H1 (cell line): ENCODE results near the gene CEP72. TPM values are rescaled to one million over a fixed set of nuclear protein-coding genes. Genes with fewer than 3 reads are reported as not detected.

Experiments used
- CTCF ChIA-PET: fragments of 300-600 bp; sonication (Branson Sonifier 250); formaldehyde crosslinking; loops from one replicate; lab custom pipeline; 2021; ENCODE audit not compliant: partially characterized antibody; lab: Charles Lee
- POLR2A ChIA-PET: fragments of 300-600 bp; sonication (Branson Sonifier 250); formaldehyde crosslinking; loops from one replicate; lab custom pipeline; 2021; ENCODE audit warnings: inconsistent platforms; ENCODE audit not compliant: partially characterized antibody; lab: Charles Lee
- DNase-seq, 2 experiments: peaks; one replicate each; pipeline versions ENCODE4 v3.0.0 to v3.0.0-alpha.2; 2010 to 2022; ENCODE audit warnings: low spot score in 2 of 2, low read depth in 1 of 2, mixed read lengths in 1 of 2
- FAIRE-seq: peaks from 2 replicates; lab custom pipeline; 2011; peaks lifted over from hg19 to GRCh38; lab: Jason Lieb, UNC
- H2AFZ ChIP-seq: 2 replicates; pipeline ENCODE4 v1.8.1; 2012; ENCODE audit warnings: low read length, inconsistent platforms
- H2AK5ac ChIP-seq: 2 replicates; pipeline ENCODE4 v1.6.1; 2013; ENCODE audit warnings: low read depth, low read length
- H2BK120ac ChIP-seq: replicated peaks from 2 replicates; pipeline ENCODE3; 2013; ENCODE audit warnings: low read depth, low read length, inconsistent platforms
- H2BK12ac ChIP-seq: 2 replicates; pipeline ENCODE4 v1.6.1; 2013; ENCODE audit warnings: low read depth, low read length
- H2BK15ac ChIP-seq: 2 replicates; pipeline ENCODE4 v1.6.1; 2013; ENCODE audit warnings: low read length
- H2BK20ac ChIP-seq: 2 replicates; pipeline ENCODE4 v1.6.1; 2013; ENCODE audit warnings: low read length
- H2BK5ac ChIP-seq: 2 replicates; pipeline ENCODE4 v1.6.1; 2013; ENCODE audit warnings: low read depth, low read length
- H3K14ac ChIP-seq: 2 replicates; pipeline ENCODE4 v1.6.1; 2013; ENCODE audit warnings: inconsistent platforms; ENCODE audit not compliant: insufficient read length
- H3K18ac ChIP-seq: 2 replicates; pipeline ENCODE4 v1.6.1; 2013; ENCODE audit warnings: low read length; ENCODE audit errors: extremely low read depth
- H3K23ac ChIP-seq: 2 replicates; pipeline ENCODE4 v1.6.1; 2013; ENCODE audit warnings: inconsistent platforms; ENCODE audit not compliant: insufficient read length
- H3K23me2 ChIP-seq: 2 replicates; pipeline ENCODE4 v1.6.1; 2013; ENCODE audit warnings: low read depth, low read length
- H3K27ac ChIP-seq: 2 replicates; pipeline ENCODE4 v1.6.1; 2011; ENCODE audit warnings: low read depth, low read length, inconsistent platforms
- H3K27me3 ChIP-seq, 4 experiments: replicated peaks in 1 of 4; 1 replicate in 1 of 4; 2 replicates in 3 of 4; pipeline versions ENCODE4 v1.6.1 to v1.8.1; 2011 to 2013; ENCODE audit warnings: low read length in 3 of 4, mild to moderate bottlenecking in 3 of 4, inconsistent platforms in 2 of 4, mixed read lengths in 2 of 4, moderate library complexity in 1 of 4; ENCODE audit not compliant: control insufficient read depth in 3 of 4, insufficient read depth in 3 of 4; ENCODE audit errors: extremely low read depth in 1 of 4
- H3K36me3 ChIP-seq, 4 experiments: 2 replicates each; pipeline versions ENCODE4 v1.6.1 to v1.8.1; 2011 to 2013; ENCODE audit warnings: mild to moderate bottlenecking in 4 of 4, low read length in 3 of 4, moderate library complexity in 2 of 4, control low read depth in 1 of 4, inconsistent platforms in 1 of 4; ENCODE audit not compliant: insufficient read depth in 4 of 4, control insufficient read depth in 2 of 4
- H3K4ac ChIP-seq: replicated peaks from 2 replicates; pipeline ENCODE3; 2013; ENCODE audit warnings: low read length, low read depth, mixed read lengths, inconsistent platforms; ENCODE audit not compliant: insufficient read length
- H3K4me1 ChIP-seq, 4 experiments: replicated peaks in 1 of 4; 1 replicate in 1 of 4; 2 replicates in 3 of 4; pipeline versions ENCODE4 v1.6.1 to v1.8.1; 2011 to 2013; ENCODE audit warnings: low read length in 3 of 4, inconsistent platforms in 2 of 4, mixed read lengths in 1 of 4; ENCODE audit not compliant: insufficient read depth in 4 of 4, control insufficient read depth in 3 of 4
- H3K4me2 ChIP-seq, 2 experiments: 2 replicates each; pipeline versions ENCODE4 v1.6.1 to v1.8.1; 2011 to 2013; ENCODE audit warnings: low read depth in 2 of 2, low read length in 2 of 2, control low read depth in 1 of 2, inconsistent platforms in 1 of 2, mild to moderate bottlenecking in 1 of 2; ENCODE audit not compliant: insufficient read depth in 1 of 2
- H3K4me3 ChIP-seq, 4 experiments: fragments of 200-600, 300-600 bp in 1 of 4; sonication (generic), shearing (Covaris generic), sonication (Bioruptor Twin) in 1 of 4; 2 replicates each; pipeline versions ENCODE4 v1.5.1 to v1.8.1; 2011 to 2016; ENCODE audit warnings: low read length in 4 of 4, low read depth in 3 of 4, control low read depth in 2 of 4, inconsistent platforms in 2 of 4, mild to moderate bottlenecking in 2 of 4, mixed read lengths in 1 of 4, moderate library complexity in 1 of 4; ENCODE audit not compliant: insufficient read depth in 2 of 4; ENCODE audit errors: extremely low read depth in 1 of 4
- H3K56ac ChIP-seq: replicated peaks from 2 replicates; pipeline ENCODE3; 2013; ENCODE audit warnings: low read depth, mild to moderate bottlenecking, mixed read lengths, low read length, inconsistent platforms; ENCODE audit not compliant: insufficient read length
- H3K79me1 ChIP-seq: 2 replicates; pipeline ENCODE4 v1.6.1; 2013; ENCODE audit warnings: low read depth, low read length, control low read depth
- H3K79me2 ChIP-seq, 2 experiments: 2 replicates each; pipeline versions ENCODE4 v1.6.1 to v1.8.1; 2012 to 2013; ENCODE audit warnings: low read length in 2 of 2, mild to moderate bottlenecking in 2 of 2, inconsistent platforms in 1 of 2; ENCODE audit not compliant: insufficient read depth in 2 of 2, control insufficient read depth in 1 of 2
- H3K9ac ChIP-seq, 4 experiments: replicated peaks in 1 of 4; 1 replicate in 1 of 4; 2 replicates in 3 of 4; pipeline versions ENCODE4 v1.6.1 to v1.8.1; 2011 to 2013; ENCODE audit warnings: low read depth in 3 of 4, low read length in 3 of 4, control low read depth in 2 of 4, mild to moderate bottlenecking in 2 of 4, moderate library complexity in 2 of 4, inconsistent platforms in 1 of 4; ENCODE audit errors: extremely low read depth in 1 of 4
- H3K9me3 ChIP-seq, 2 experiments: 2 replicates each; pipeline versions ENCODE4 v1.6.1 to v1.8.1; 2012 to 2013; ENCODE audit warnings: mild to moderate bottlenecking in 2 of 2, moderate library complexity in 2 of 2, control low read depth in 1 of 2, inconsistent platforms in 1 of 2, low read depth in 1 of 2, low read length in 1 of 2, mixed read lengths in 1 of 2; ENCODE audit not compliant: insufficient read depth in 2 of 2
- H4K20me1 ChIP-seq, 2 experiments: replicated peaks in 1 of 2; 2 replicates each; pipeline versions ENCODE3 to v1.8.1; 2011 to 2013; ENCODE audit warnings: inconsistent platforms in 2 of 2, low read length in 2 of 2, mild to moderate bottlenecking in 1 of 2; ENCODE audit not compliant: insufficient read depth in 2 of 2, control insufficient read depth in 1 of 2
- H4K5ac ChIP-seq: 2 replicates; pipeline ENCODE4 v1.6.1; 2013; ENCODE audit warnings: low read length, low read depth, mixed read lengths, inconsistent platforms; ENCODE audit not compliant: insufficient read length
- H4K8ac ChIP-seq: 2 replicates; pipeline ENCODE4 v1.8.0; 2013; ENCODE audit warnings: mild to moderate bottlenecking, moderate library complexity, low read length, inconsistent platforms; ENCODE audit not compliant: insufficient read depth; ENCODE audit errors: extremely low read depth
- H4K91ac ChIP-seq: replicated peaks from 2 replicates; pipeline ENCODE3; 2013; ENCODE audit warnings: low read length, mixed read lengths, inconsistent platforms; ENCODE audit not compliant: insufficient read length
- CHD1 ChIP-seq: IDR thresholded peaks from 2 replicates; pipeline ENCODE4 v1.6.1; 2012; ENCODE audit warnings: low read depth, low read length, improper control_type of control experiment
- CHD2 ChIP-seq: IDR thresholded peaks from 2 replicates; pipeline ENCODE4 v1.6.1; 2012; ENCODE audit warnings: low read length, improper control_type of control experiment
- JUN ChIP-seq: IDR thresholded peaks from 2 replicates; pipeline ENCODE4 v1.6.1; 2011; ENCODE audit warnings: low read depth, mild to moderate bottlenecking, improper control_type of control experiment, low read length
- POLR2A ChIP-seq, 2 experiments: IDR thresholded peaks; 1 replicate in 1 of 2; 2 replicates in 1 of 2; pipeline ENCODE4 v1.6.1; 2011; ENCODE audit warnings: low read depth in 2 of 2, low read length in 2 of 2, mild to moderate bottlenecking in 2 of 2; ENCODE audit errors: control extremely low read depth in 1 of 2
- RBBP5 ChIP-seq: IDR thresholded peaks from 2 replicates; pipeline ENCODE4 v1.7.1; 2012; ENCODE audit warnings: low read depth, mild to moderate bottlenecking, inconsistent platforms, low read length, moderate library complexity, borderline replicate concordance
- RXRA ChIP-seq: IDR thresholded peaks from 2 replicates; pipeline ENCODE4 v1.6.1; 2011; ENCODE audit warnings: low read depth, mild to moderate bottlenecking, low read length, moderate library complexity; ENCODE audit not compliant: insufficient read depth
- SP1 ChIP-seq: IDR thresholded peaks from 2 replicates; pipeline ENCODE4 v1.6.1; 2011; ENCODE audit warnings: low read depth, low read length
- SP2 ChIP-seq: IDR thresholded peaks from 2 replicates; pipeline ENCODE4 v1.6.1; 2012; ENCODE audit warnings: mild to moderate bottlenecking, low read length, inconsistent platforms
- SP4 ChIP-seq: IDR thresholded peaks from 2 replicates; pipeline ENCODE4 v1.6.1; 2012; ENCODE audit warnings: low read length, inconsistent platforms
- SRF ChIP-seq: IDR thresholded peaks from 2 replicates; pipeline ENCODE4 v1.6.1; 2011; ENCODE audit warnings: mild to moderate bottlenecking, low read depth, low read length, moderate library complexity
- TAF1 ChIP-seq: IDR thresholded peaks from 2 replicates; pipeline ENCODE4 v1.6.1; 2011; ENCODE audit warnings: mild to moderate bottlenecking, low read depth, low read length
- TBP ChIP-seq: IDR thresholded peaks from 2 replicates; pipeline ENCODE4 v1.6.1; 2011; ENCODE audit warnings: low read depth, low read length, improper control_type of control experiment
- TCF12 ChIP-seq: IDR thresholded peaks from 2 replicates; pipeline ENCODE4 v1.6.1; 2011; ENCODE audit warnings: low read depth, mild to moderate bottlenecking, low read length
- WGBS, 2 experiments: shearing (Covaris generic) in 1 of 2; methylation state at CpG; one replicate each; pipeline versions ENCODE4 v1.1.6 to v1.1.7; 2013 to 2015; ENCODE audit warnings: low lambda C conversion rate in 2 of 2, mixed read lengths in 2 of 2, inconsistent platforms in 1 of 2, low coverage in 1 of 2, missing lambda C conversion rate in 1 of 2; ENCODE audit not compliant: insufficient replicate concordance in 2 of 2, insufficient coverage in 1 of 2, insufficient read length in 1 of 2; ENCODE audit errors: extremely low coverage in 1 of 2, missing lambda C conversion rate in 1 of 2; 5-methylcytosine and 5-hydroxymethylcytosine counted together
- polyA plus RNA-seq, 7 experiments: library from polyadenylated mRNA; depleted of rRNA in 3 of 7; stranded (reverse) in 5 of 7; unstranded in 2 of 7; fragments of >200 nt in 5 of 7; fragments of 200-250 nt in 2 of 7; gene quantifications; 1 replicate in 5 of 7; 2 replicates in 1 of 7; 4 replicates in 1 of 7; pipeline versions ENCODE4 v1.2.1 to v1.2.3, GENCODE V29; 2011 to 2013; ENCODE audit warnings: missing spikeins in 2 of 7, mixed read lengths in 2 of 7
- total RNA-seq: library from RNA; stranded (reverse); fragmentation: NEBNext Ultra II Directional; extraction: Animal tissue kit (Norgen Biotek cat#: 25700); gene quantifications from 2 replicates; pipeline ENCODE4 v1.2.1, GENCODE V29; 2021

CEP72 gene
- total and polyA plus RNA-seq, 2 of the 8 experiments (the other 6 are each of a cell fraction or from before 2014, with no cell fraction given), result 13.1 to 19.6 TPM

DNA sequence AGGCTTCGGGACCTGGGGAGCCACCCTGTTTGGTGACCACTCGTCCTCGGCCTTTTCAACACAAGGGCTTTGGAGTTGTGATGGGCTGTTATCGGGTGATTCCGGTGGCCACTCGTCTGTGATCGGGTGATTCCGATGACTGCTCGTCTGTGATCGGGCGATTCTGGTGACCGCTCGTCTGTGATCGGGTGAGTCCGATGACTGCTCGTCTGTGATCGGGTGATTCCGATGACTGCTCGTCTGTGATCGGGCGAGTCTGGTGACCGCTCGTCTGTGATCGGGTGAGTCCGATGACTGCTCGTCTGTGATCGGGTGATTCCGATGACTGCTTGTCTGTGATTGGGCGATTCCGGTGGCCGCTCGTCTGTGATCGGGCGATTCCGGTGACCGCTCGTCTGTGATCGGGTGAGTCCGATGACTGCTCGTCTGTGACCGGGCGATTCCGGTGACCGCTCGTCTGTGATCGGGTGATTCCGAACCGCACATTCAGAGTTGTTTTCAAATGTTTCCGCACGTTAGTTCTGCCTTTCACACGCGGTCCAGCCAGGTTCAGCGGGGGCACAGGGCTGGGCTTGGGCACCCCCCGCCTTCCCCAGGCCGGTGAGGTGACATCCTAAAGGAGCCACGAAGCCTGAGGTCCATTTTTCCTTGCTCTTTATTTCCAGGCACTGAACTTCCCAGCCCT is 50.8 kb downstream of the CEP72 start:
- Histone ChIP-seq H3K36me3 (peaks cover 7 to 44% (median 16%) of the 10 kb centered on the region in 4 experiments; a peak in 7 of 8 replicates), H4K5ac (no peak overlapping the region), H3K4me2 (no peak overlapping the region), H3K9ac (no peak overlapping the region), H3K18ac (no peak overlapping the region), H3K79me1 (peaks cover 6% of the 10 kb centered on the region), H3K27me3 (no peaks in the 10 kb centered on the region; a peak in 1 of 7 replicates), H3K14ac (no peak overlapping the region), H2AFZ (no peak overlapping the region), H2BK5ac (no peak overlapping the region), H2BK120ac (no peak overlapping the region), H3K27ac (no peak overlapping the region), H4K20me1 (peaks cover 2 to 16% of the 10 kb centered on the region in 2 experiments), H3K56ac (no peak overlapping the region), H2BK20ac (no peak overlapping the region), H4K8ac (no peak overlapping the region), H3K23ac (no peak overlapping the region), H3K4me1 (peaks cover 0 to 2% (median 0%) of the 10 kb centered on the region in 4 experiments; a peak in 1 of 7 replicates), H3K4ac (no peak overlapping the region), H2BK12ac (no peak overlapping the region), H3K79me2 (no peaks in the 10 kb centered on the region), H3K9me3 (no peaks in the 10 kb centered on the region), H2AK5ac (no peak overlapping the region), H4K91ac (no peak overlapping the region), H3K4me3 (no peak overlapping the region), H2BK15ac (no peak overlapping the region), H3K23me2 (no peaks in the 10 kb centered on the region)
- DNase-seq, result no peak
- POLR2A ChIA-PET, result interaction anchor here (0.7 to 1.7 kb wide), 3 partner anchors 8 to 368 kb away, joined by 3 to 5 read pairs (median 3); partner anchors contain the start of genes BRD9 and TRIP13
- CTCF ChIA-PET, result no interaction called here
- FAIRE-seq, result no peak
- WGBS, 2 experiments, result 91% methylated on average over 39 of the region's 56 CpGs; no CpG with 5 or more reads in 1 of the 2 experiments
- TF ChIP-seq JUN (no peak), CHD1 (no peak), TCF12 (no peak), RBBP5 (no peak), TBP (no peak), SP4 (no peak), SP2 (no peak), POLR2A (IDR thresholded peaks at IDR 0.05; ENCODE audit: control extremely low read depth in 1 of 2, low read depth in 2 of 2, low read length in 2 of 2) (no peak), SRF (no peak), CHD2 (no peak), RXRA (no peak), SP1 (no peak), TAF1 (no peak)
